Gastrocnemius medialis (tissue), 4 donors: ENCODE data around the gene PCDHGB2. TPM values are rescaled to one million over a fixed set of nuclear protein-coding genes. Genes with fewer than 3 reads are reported as not detected.
"Not testable (repeated sequence)": the region's sequence is repeated elsewhere in the genome, so short reads cannot be mapped to it uniquely, and the experiment has no call there.

ENCODE experiments used
- ATAC-seq, 2 donors: fragments of 150-250 bp; one replicate each; pipeline ENCODE4 v1.9.1; 2016
- DNase-seq, 2 donors: peaks; one replicate each; pipeline ENCODE4 v3.0.0-alpha.2; 2019
- H3K27ac ChIP-seq, 4 donors: fragments of 200-600 bp; sonication (generic); 1 replicate in 1 of 4; 2 replicates in 3 of 4; pipeline ENCODE4 v1.5.1; 2016 to 2018; ENCODE audit warnings: mild to moderate bottlenecking in 2 of 4, moderate library complexity in 1 of 4
- H3K27me3 ChIP-seq, 3 donors: fragments of 200-600 bp; sonication (generic) in 2 of 3; 1 replicate in 1 of 3; 2 replicates in 2 of 3; pipeline versions ENCODE4 v1.5.1 to v1.6.0; 2016 to 2019; ENCODE audit warnings: mild to moderate bottlenecking in 1 of 3, moderate library complexity in 1 of 3
- H3K36me3 ChIP-seq, 2 donors: fragments of 200-600 bp; sonication (generic) in 1 of 2; one replicate each; pipeline ENCODE4 v1.5.1; 2017 to 2018
- H3K4me1 ChIP-seq, 2 donors: fragments of 200-600 bp; sonication (generic) in 1 of 2; one replicate each; pipeline ENCODE4 v1.5.1; 2016 to 2017; ENCODE audit warnings: mild to moderate bottlenecking in 2 of 2
- H3K4me3 ChIP-seq, 4 donors: fragments of 200-600 bp; sonication (generic) in 3 of 4; 1 replicate in 1 of 4; 2 replicates in 3 of 4; pipeline ENCODE4 v1.5.1; 2016 to 2019; ENCODE audit warnings: mild to moderate bottlenecking in 2 of 4
- H3K9me3 ChIP-seq, 3 donors: fragments of 200-600 bp; sonication (generic) in 2 of 3; 1 replicate in 1 of 3; 2 replicates in 2 of 3; pipeline ENCODE4 v1.5.1; 2016 to 2019
- CTCF ChIP-seq, 5 experiments: fragments of 450-650 bp in 3 of 5; fragments of 200-600 bp in 2 of 5; sonication (generic) in 2 of 5; IDR thresholded peaks in 4 of 5; conservative IDR thresholded peaks in 1 of 5; 1 replicate in 4 of 5; 2 replicates in 1 of 5; pipeline ENCODE4 v1.5.1; 2016 to 2019; ENCODE audit warnings: antibody characterized with exemption in 5 of 5, mild to moderate bottlenecking in 3 of 5, moderate library complexity in 3 of 5
- POLR2A ChIP-seq, 2 donors: fragments of 450-650 bp; IDR thresholded peaks; one replicate each; pipeline ENCODE4 v1.6.1; 2017; ENCODE audit warnings: antibody characterized with exemption in 2 of 2, mild to moderate bottlenecking in 2 of 2, moderate library complexity in 2 of 2
- in situ Hi-C, 4 donors: fragments of 200-750 bp; cut with MboI; loops; one replicate each; pipeline versions ENCODE4 v1.15.0 to v1.8.0; 2017; ENCODE audit warnings: low sequenced_read_pairs in 4 of 4
- intact Hi-C: fragments of 100-400 bp; cut with DNase I; formaldehyde crosslinking; loops from one replicate; pipeline ENCODE4 v1.15.1; 2023; ENCODE audit warnings: low total_unique reads
- total RNA-seq, 4 donors: library from RNA; depleted of rRNA; stranded (reverse); fragments of >200 nt; gene quantifications; one replicate each; pipeline versions ENCODE4 v1.1.0 to v1.2.3, GENCODE V29; 2016

The PCDHGB2 gene
- total RNA-seq, 4 donors from 2014 or later = 0.55 to 3.4 (median 1.9) TPM

DNA sequence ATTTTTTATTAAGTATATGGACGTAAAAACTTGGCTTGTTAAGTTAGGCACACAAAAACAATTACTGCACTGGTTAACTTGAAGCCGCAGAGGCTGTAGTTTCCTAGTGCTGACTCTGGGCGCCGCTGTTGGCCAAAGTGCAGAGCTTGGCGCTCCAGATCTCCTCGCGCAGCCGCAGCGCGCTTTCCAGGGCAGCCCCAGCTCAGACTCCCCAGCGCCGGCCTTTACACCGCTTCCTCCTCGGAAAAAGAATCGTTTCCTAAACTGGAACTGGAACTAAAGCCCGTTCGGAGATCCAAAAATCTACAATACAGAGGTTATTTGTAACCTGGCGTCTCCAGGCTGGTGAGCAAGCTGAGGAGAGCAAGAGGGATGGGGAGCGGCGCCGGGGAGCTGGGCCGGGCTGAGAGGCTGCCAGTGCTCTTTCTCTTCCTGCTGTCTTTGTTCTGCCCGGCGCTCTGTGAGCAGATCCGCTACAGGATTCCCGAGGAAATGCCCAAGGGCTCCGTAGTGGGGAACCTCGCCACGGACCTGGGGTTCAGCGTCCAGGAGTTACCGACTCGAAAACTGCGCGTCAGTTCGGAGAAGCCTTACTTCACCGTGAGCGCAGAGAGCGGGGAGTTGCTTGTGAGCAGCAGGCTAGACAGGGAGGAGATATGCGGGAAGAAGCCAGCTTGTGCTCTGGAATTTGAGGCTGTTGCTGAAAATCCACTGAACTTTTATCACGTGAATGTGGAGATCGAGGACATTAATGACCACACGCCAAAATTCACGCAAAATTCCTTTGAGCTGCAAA lies 38.2 kb downstream of the PCDHGB2 start, which contains the start of gene PCDHGB5:
Gene PCDHGB5 (plus strand): TSS at position 192 of the 796 bp plus-strand sequence. CDS start 181 bp downstream, at position 373.
- H3K4me3 ChIP-seq = peak within 1 kb of the TSS; percentile 50 to 58 (median 52)
- H3K27me3 ChIP-seq = peaks cover 0 to 11% (median 4%) of the 10 kb centered on the region in 3 donors
- H3K36me3 ChIP-seq, intact Hi-C loops, in situ Hi-C loops, H3K9me3 ChIP-seq: not testable (repeated sequence)
- ATAC-seq (peak; percentile 82 to 86), DNase-seq (peak in 1 of 2 donors; percentile 41)
- H3K4me1 ChIP-seq = peaks cover 9 to 13% of the 10 kb centered on the region in 2 donors
- TF ChIP-seq POLR2A (IDR thresholded peaks at IDR 0.05) (peak in 1 of 2 donors; percentile 39), CTCF (IDR thresholded peaks at IDR 0.05 in 4 of 5, conservative IDR thresholded peaks at IDR 0.05 in 1 of 5) (peak; percentile 60 to 81 (median 66))
- peak within 1 kb of the TSS; percentile 59 to 71 (median 67) for H3K27ac ChIP-seq

DNA sequence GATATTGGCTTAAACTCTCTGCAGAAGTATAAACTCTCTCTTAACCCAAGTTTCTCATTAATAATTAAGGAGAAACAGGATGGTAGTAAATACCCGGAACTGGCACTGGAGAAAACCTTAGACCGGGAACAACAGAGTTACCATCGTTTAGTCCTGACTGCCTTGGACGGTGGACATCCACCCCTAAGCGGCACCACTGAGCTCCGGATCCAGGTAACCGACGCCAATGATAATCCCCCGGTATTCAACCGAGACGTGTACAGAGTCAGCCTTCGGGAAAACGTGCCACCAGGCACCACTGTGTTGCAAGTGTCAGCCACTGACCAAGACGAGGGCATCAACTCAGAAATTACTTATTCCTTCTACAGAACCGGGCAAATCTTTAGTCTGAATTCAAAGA lies 38.8 kb downstream of the PCDHGB2 start:
- ATAC-seq = peak in 1 of 2 donors; percentile 35

GRCh38 chr5:141399555-141400258 lies 39.9 kb downstream of the PCDHGB2 start:
- DNase-seq = no peak
- H3K4me3 ChIP-seq = peak overlapping the region in 2 of 4 donors; percentile 17 to 44
- no peak for ATAC-seq
- H3K36me3 ChIP-seq = peaks cover 0 to 4% of the 10 kb centered on the region in 2 donors
- peaks cover 0 to 6% (median 4%) of the 10 kb centered on the region in 3 donors for H3K27me3 ChIP-seq
- peaks cover 11 to 17% of the 10 kb centered on the region in 2 donors for H3K4me1 ChIP-seq
- H3K9me3 ChIP-seq = peaks cover 0 to 6% (median 0%) of the 10 kb centered on the region in 3 donors
- no peak overlapping the region for H3K27ac ChIP-seq
- TF ChIP-seq POLR2A (IDR thresholded peaks at IDR 0.05) = no peak
- TF ChIP-seq CTCF (IDR thresholded peaks at IDR 0.05 in 4 of 5, conservative IDR thresholded peaks at IDR 0.05 in 1 of 5) = no peak
- intact Hi-C loops = no loop called here
- in situ Hi-C loops = no loop called here

More for the DNA sequence above, 38.8 kb downstream of the PCDHGB2 start:
- Histone ChIP-seq H3K27ac (peak overlapping the region in 1 of 4 donors; percentile 15), H3K4me1 (peaks cover 11 to 17% of the 10 kb centered on the region in 2 donors), H3K27me3 (peaks cover 0 to 11% (median 4%) of the 10 kb centered on the region in 3 donors), H3K36me3 (peaks cover 0 to 4% of the 10 kb centered on the region in 2 donors), H3K4me3 (peak overlapping the region; percentile 11 to 44 (median 32)), H3K9me3 (peaks cover 0 to 6% (median 0%) of the 10 kb centered on the region in 3 donors)
- in situ Hi-C loops (no loop called here), intact Hi-C loops (no loop called here)
- DNase-seq = no peak
- no peak for TF ChIP-seq POLR2A (IDR thresholded peaks at IDR 0.05)
- peak in 2 of 5 experiments; percentile 14 to 38 for TF ChIP-seq CTCF (IDR thresholded peaks at IDR 0.05 in 4 of 5, conservative IDR thresholded peaks at IDR 0.05 in 1 of 5)

DNA sequence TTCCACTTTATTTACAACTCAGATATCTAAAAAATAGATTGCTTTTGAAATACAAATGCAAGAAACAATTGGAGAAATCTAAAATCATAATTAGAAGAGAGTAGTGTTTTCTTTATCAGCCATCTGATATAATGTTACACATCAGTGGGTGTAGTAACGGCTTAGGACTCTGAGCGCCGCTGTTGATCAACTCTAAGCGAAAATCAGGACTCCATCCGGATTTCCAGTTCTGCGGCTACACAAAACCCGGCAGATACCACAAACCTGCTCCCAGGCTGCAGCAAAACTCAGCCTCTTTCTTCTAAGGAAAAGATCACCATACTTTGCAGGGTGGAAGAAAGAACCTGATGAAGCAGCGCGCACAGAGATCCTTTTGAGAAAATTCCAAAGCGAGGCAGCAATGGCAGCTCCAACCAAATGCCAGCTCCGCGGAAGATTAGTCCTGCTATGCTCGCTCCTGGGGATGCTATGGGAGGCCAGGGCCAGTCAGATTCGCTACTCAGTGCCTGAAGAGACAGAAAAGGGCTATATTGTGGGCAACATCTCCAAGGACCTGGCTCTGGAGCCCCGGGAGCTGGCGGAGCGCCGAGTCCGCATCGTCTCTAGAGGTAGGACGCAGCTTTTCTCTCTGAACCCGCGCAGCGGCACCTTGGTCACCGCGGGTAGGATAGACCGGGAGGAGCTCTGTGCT lies 42.9 kb downstream of the PCDHGB2 start, which contains the start of gene PCDHGA9:
Gene PCDHGA9 (plus strand): TSS at position 226 of the 691 bp plus-strand sequence. CDS start 175 bp downstream, at position 401.
- Histone ChIP-seq H3K27me3 (peaks cover 0 to 4% (median 0%) of the 10 kb centered on the region in 3 donors), H3K4me3 (peak within 1 kb of the TSS; percentile 29 to 45 (median 37)), H3K27ac (no peak within 1 kb of the TSS), H3K9me3 (peaks cover 0 to 6% (median 0%) of the 10 kb centered on the region in 3 donors), H3K36me3 (peaks cover 0 to 4% of the 10 kb centered on the region in 2 donors), H3K4me1 (peaks cover 14 to 15% of the 10 kb centered on the region in 2 donors)
- intact Hi-C loops (no loop called here), in situ Hi-C loops (no loop called here)
- DNase-seq (no peak), ATAC-seq (peak; percentile 55 to 63)
- peak in 4 of 5 experiments; percentile 35 to 46 (median 40) for TF ChIP-seq CTCF (IDR thresholded peaks at IDR 0.05 in 4 of 5, conservative IDR thresholded peaks at IDR 0.05 in 1 of 5)
- TF ChIP-seq POLR2A (IDR thresholded peaks at IDR 0.05) = no peak
